Kidney (tissue), 14 donors: ENCODE results near the gene RBAK. TPM values are rescaled to one million over a fixed set of nuclear protein-coding genes. Genes with fewer than 3 reads are reported as not detected.
"Not testable (repeated sequence)": the region's sequence is repeated elsewhere in the genome, so short reads cannot be mapped to it uniquely, and the experiment has no call there.

ENCODE experiments used
- DNase-seq, 5 donors: peaks; one replicate each; pipeline ENCODE4 v3.0.0-alpha.2; 2013 to 2020
- FAIRE-seq: peaks from 2 replicates; lab custom pipeline; 2012; peaks lifted over from hg19 to GRCh38; lab: Jason Lieb, UNC
- H3K27ac ChIP-seq, 2 donors: one replicate each; pipeline ENCODE4 v1.7.0; 2013; ENCODE audit warnings: low read depth in 2 of 2, low read length in 2 of 2, inconsistent platforms in 1 of 2
- H3K27me3 ChIP-seq: one replicate; pipeline ENCODE4 v1.7.1; 2013; ENCODE audit warnings: low read length, inconsistent platforms; ENCODE audit not compliant: control insufficient read depth, insufficient read depth
- H3K36me3 ChIP-seq, 3 donors: one replicate each; pipeline versions ENCODE4 v1.7.0 to v1.7.1; 2013; ENCODE audit warnings: low read length in 3 of 3, control low read depth in 1 of 3, inconsistent platforms in 1 of 3; ENCODE audit not compliant: insufficient read depth in 3 of 3, control insufficient read depth in 2 of 3
- H3K4me1 ChIP-seq, 3 donors: one replicate each; pipeline versions ENCODE4 v1.7.0 to v1.7.1; 2013; ENCODE audit warnings: low read length in 3 of 3, inconsistent platforms in 1 of 3, low read depth in 1 of 3; ENCODE audit not compliant: control insufficient read depth in 2 of 3, insufficient read depth in 2 of 3
- H3K4me3 ChIP-seq, 3 donors: one replicate each; pipeline versions ENCODE4 v1.7.0 to v1.8.1; 2013; ENCODE audit warnings: low read length in 3 of 3, control low read depth in 1 of 3, inconsistent platforms in 1 of 3
- H3K9ac ChIP-seq, 3 donors: one replicate each; pipeline versions ENCODE4 v1.7.0 to v1.7.1; 2013; ENCODE audit warnings: low read length in 3 of 3, control low read depth in 1 of 3, inconsistent platforms in 1 of 3
- H3K9me3 ChIP-seq, 3 donors: one replicate each; pipeline versions ENCODE4 v1.7.0 to v1.7.1; 2013; ENCODE audit warnings: low read length in 3 of 3, control low read depth in 1 of 3, inconsistent platforms in 1 of 3; ENCODE audit not compliant: control insufficient read depth in 2 of 3, insufficient read depth in 1 of 3
- intact Hi-C: fragments of 100-400 bp; cut with DNase I; formaldehyde crosslinking; loops from one replicate; pipeline ENCODE4 v1.11.1; 2022
- polyA plus RNA-seq: library from polyadenylated mRNA; stranded (reverse); fragments of 350-450 nt; fragmentation: Illumina TruSeq; extraction: RNeasy Lipid Tissue Mini Kit (QIAGEN cat#74804); gene quantifications from one replicate; pipeline ENCODE4 v1.2.3, GENCODE V29; 2014; ENCODE audit warnings: low read depth, low replicate concordance; ENCODE audit not compliant: insufficient read depth
- total RNA-seq: library from RNA; stranded (reverse); fragmentation: NEBNext Ultra II Directional; extraction: Animal tissue kit (Norgen Biotek cat#: 25700); gene quantifications from one replicate; pipeline ENCODE4 v1.2.1, GENCODE V29; 2021
- TF ChIP-seq, protein P1 (sequence below): IDR thresholded peaks from 3 replicates; pipeline ENCODE4 v1.5.1; 2012; ENCODE audit warnings: mild to moderate bottlenecking, moderate library complexity, borderline replicate concordance; ENCODE audit not compliant: insufficient read depth; ENCODE audit errors: extremely low read depth
- donor health status: control.
- donor health status: control.
- donor health status: control.
- donor health status: control.
- donor health status: control.
- donor health status: DM: yes; HTN: yes; CAD: no.
- donor health status: Normal renal cell carcinoma (clear cell type).

Gene RBAK
- total and polyA plus RNA-seq, 2 donors from 2014 or later: 3.2 to 14.1 TPM

DNA sequence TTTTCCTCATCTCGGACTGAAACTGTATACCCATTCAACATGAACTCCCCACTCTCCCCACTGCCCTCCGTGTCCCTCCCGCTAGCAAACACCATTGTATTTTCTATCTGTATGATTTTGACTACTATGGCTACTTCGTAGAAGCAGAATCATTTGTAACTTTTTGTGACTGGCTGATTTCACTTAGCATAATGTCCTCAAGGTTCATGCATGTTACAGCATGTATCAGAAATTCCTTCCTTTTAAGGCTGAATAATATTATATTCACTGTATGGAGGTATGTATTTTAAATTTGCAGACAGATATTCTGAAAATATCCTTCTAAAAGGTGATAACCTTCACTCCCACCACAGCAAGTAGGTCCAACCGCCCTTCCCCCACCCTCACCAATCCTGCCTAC lies 43.7 kb upstream of the RBAK start:
- H3K27ac ChIP-seq: no peak overlapping the region
- H3K9me3 ChIP-seq: no peaks in the 10 kb centered on the region
- DNase-seq (no peak), FAIRE-seq (no peak)
- intact Hi-C loops: no loop called here
- H3K27me3 ChIP-seq: no peaks in the 10 kb centered on the region
- peaks cover 0 to 2% (median 0%) of the 10 kb centered on the region in 3 donors for H3K36me3 ChIP-seq
- no peak overlapping the region for H3K9ac ChIP-seq
- no peaks in the 10 kb centered on the region for H3K4me1 ChIP-seq
- no peak overlapping the region for H3K4me3 ChIP-seq
- TF ChIP-seq, protein P1, sequence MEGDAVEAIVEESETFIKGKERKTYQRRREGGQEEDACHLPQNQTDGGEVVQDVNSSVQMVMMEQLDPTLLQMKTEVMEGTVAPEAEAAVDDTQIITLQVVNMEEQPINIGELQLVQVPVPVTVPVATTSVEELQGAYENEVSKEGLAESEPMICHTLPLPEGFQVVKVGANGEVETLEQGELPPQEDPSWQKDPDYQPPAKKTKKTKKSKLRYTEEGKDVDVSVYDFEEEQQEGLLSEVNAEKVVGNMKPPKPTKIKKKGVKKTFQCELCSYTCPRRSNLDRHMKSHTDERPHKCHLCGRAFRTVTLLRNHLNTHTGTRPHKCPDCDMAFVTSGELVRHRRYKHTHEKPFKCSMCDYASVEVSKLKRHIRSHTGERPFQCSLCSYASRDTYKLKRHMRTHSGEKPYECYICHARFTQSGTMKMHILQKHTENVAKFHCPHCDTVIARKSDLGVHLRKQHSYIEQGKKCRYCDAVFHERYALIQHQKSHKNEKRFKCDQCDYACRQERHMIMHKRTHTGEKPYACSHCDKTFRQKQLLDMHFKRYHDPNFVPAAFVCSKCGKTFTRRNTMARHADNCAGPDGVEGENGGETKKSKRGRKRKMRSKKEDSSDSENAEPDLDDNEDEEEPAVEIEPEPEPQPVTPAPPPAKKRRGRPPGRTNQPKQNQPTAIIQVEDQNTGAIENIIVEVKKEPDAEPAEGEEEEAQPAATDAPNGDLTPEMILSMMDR: no peak

DNA sequence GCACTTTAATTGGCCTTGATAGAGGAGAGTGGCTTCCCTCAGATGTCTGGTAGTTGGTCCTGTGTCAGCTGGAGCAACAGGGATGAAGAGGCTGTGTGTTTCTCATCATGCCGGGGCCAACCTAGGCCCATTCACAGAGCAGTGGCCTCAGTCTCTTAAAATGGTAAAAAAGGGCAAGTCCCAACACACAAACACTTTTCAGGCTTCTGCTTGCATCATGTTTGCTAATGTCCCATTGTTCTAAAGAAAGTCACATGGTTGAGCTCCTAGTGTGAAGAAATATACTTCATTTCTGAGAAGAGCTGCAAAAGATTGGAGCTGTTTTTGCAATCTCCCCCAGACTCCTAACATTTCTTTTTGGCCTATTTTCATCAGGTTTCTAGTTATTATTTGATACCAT lies 40.6 kb upstream of the RBAK start:
- no peak for FAIRE-seq
- TF ChIP-seq, protein P1: no peak
- H3K36me3 ChIP-seq: no peaks in the 10 kb centered on the region
- no peak overlapping the region for H3K9ac ChIP-seq
- no peak overlapping the region for H3K27ac ChIP-seq
- intact Hi-C loops: no loop called here
- H3K4me1 ChIP-seq: no peaks in the 10 kb centered on the region
- H3K4me3 ChIP-seq: no peak overlapping the region
- DNase-seq: no peak
- no peaks in the 10 kb centered on the region for H3K27me3 ChIP-seq
- no peaks in the 10 kb centered on the region for H3K9me3 ChIP-seq

DNA sequence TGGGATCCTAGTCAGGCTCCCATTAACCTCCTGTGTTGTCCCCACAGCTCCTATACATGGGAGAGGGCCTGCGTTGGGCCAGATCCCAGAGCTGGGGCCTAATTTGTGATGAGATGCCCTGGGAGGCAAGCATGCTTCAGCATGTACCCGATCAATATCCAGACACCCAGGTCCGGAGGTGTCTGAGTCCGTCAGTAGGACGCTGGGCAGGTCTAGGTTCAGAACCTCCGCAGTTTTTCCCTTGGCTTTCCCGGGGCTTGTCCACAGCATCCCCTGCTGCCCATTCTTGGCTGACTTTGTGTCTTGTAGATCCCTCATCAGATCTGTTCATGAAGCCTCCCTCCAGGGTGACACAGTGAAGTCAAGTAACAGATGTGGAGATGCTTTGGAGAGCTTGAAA lies 32.7 kb upstream of the RBAK start:
- H3K27ac ChIP-seq: no peak overlapping the region
- no peaks in the 10 kb centered on the region for H3K36me3 ChIP-seq
- H3K4me3 ChIP-seq: no peak overlapping the region
- no peaks in the 10 kb centered on the region for H3K4me1 ChIP-seq
- peaks cover 0 to 5% (median 2%) of the 10 kb centered on the region in 3 donors for H3K9me3 ChIP-seq
- H3K9ac ChIP-seq: no peak overlapping the region
- no peak for DNase-seq
- TF ChIP-seq, protein P1: no peak
- intact Hi-C loops: no loop called here
- H3K27me3 ChIP-seq: no peaks in the 10 kb centered on the region
- FAIRE-seq: no peak

DNA sequence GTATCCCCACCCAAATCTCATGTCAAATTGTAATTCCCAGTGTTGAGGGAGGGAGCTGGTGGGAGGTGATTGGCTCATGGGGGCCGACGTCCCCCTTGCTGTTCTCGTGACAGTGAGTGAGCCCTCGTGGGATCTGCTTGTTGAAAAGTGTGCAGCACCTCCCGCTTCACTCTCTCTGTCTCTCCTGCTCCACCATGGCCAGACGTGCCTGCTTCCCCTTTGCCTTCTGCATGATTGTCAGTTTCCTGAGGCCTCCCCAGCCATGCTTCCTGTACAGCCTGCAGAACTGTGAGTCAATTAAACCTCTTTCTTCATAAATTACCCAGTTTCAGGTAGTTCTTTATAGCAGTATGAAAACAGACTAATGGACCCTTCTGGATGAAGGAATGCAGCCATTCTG lies 29.7 kb upstream of the RBAK start:
- H3K36me3 ChIP-seq, H3K4me1 ChIP-seq, H3K9ac ChIP-seq, H3K27ac ChIP-seq, H3K4me3 ChIP-seq, H3K27me3 ChIP-seq, H3K9me3 ChIP-seq, DNase-seq, FAIRE-seq, intact Hi-C loops: not testable (repeated sequence)

DNA sequence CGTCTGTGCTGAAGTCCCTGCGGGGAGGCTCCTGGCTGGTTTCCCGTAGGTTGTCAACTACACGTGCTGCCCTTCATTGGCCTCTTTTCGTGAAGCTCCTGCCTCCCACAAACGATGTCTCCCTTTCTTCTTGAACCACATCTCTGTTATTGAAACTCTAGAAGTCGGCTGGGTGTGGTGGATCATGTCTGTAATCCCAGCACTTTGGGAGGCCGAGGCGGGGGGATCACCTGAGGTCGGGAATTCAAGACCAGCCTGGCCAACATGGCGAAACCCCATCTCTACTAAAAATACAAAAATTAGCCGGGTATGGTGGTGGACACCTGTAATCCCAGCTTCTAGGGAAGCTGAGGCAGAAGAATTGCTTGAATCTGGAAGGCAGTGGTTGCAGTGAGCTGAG lies 28.0 kb upstream of the RBAK start:
- not testable (repeated sequence) for DNase-seq, FAIRE-seq, H3K36me3 ChIP-seq

More for the DNA sequence above, 28.0 kb upstream of the RBAK start:
- intact Hi-C loops, H3K4me1 ChIP-seq, H3K27me3 ChIP-seq, H3K9me3 ChIP-seq, H3K4me3 ChIP-seq, H3K27ac ChIP-seq, H3K9ac ChIP-seq: not testable (repeated sequence)
